Activated T-cell treated with anti-CD3 and anti-CD28 coated beads, Interleukin-2, amount 50 U/mL, for 4 hours (primary cell): ENCODE data around the gene SYPL1. TPM values are rescaled to one million over a fixed set of nuclear protein-coding genes. Genes with fewer than 3 reads are reported as not detected.
"Not testable (repeated sequence)": the region's sequence is repeated elsewhere in the genome, so short reads cannot be mapped to it uniquely, and the experiment has no call there.

Experiments used
- ATAC-seq, 2 donors: fragments of 200-7000 bp; cut with Tn5 transposase; one replicate each; pipeline ENCODE4 v1.10.0; 2021
- DNase-seq: peaks from one replicate; pipeline ENCODE4 v3.0.0-alpha.2; 2020
- H3K27me3 Mint-ChIP-seq: one replicate; pipeline ENCODE4 v1.8.0; 2021; ENCODE audit warnings: low read depth, mixed read lengths
- H3K36me3 Mint-ChIP-seq: one replicate; pipeline ENCODE4 v1.8.0; 2022; ENCODE audit warnings: mixed read lengths; ENCODE audit not compliant: insufficient read depth
- H3K4me1 Mint-ChIP-seq: one replicate; pipeline ENCODE4 v1.8.0; 2021; ENCODE audit warnings: low read depth, mixed read lengths
- H3K4me3 Mint-ChIP-seq: one replicate; pipeline ENCODE4 v1.8.0; 2021; ENCODE audit warnings: mild to moderate bottlenecking, moderate library complexity, mixed read lengths
- H3K9me3 Mint-ChIP-seq: one replicate; pipeline ENCODE4 v1.8.0; 2021; ENCODE audit warnings: mixed read lengths
- total RNA-seq, 3 donors: library from RNA; stranded (reverse); gene quantifications; one replicate each; pipeline ENCODE4 v1.2.1, GENCODE V29; 2021

SYPL1 gene
- 10 to 100 TPM; 20.0 to 24.1 (median 21.5) TPM for total RNA-seq

DNA sequence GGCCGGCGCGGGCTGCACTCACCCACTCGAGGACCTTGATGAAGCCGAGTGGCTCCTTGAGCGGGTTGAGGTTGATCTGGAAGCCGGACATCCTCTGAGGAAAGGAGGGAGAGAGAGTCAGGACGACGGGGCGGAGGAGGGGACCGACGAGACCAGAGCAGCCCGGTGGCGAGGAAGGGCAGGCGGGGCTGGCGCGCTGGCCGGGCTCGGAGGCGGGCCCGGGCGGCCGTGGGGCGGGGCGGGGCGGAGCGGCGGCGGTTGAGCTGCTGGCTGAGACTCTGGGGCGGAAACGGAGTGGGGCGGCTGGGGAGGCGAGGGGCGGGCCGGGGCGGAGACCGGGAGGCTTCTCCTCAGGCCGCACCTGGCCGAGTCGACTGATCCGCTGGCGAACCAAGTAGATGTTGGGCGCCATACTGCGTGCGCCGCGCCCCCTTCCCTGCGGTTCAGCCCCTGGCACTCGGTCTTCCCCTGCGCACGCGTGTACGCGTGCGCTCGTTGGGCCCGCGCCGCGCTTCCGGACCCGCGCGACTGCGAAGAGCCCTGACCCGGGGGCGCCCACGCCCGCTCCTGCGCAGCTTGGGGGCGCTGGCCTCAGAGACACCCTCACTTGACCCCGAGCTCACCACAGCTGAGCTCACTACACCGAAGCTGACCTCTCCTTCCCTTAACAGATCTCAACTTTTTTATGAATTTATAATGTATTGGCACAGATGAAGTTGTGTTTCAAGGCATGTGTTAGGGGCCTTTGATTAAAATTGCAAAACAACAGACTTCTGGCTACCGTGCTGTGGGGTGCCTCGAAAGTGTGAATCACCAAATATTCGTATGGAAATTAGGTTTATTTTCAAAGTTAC lies at the start of gene SYPL1:
Gene SYPL1, minus strand, starts transcription at position 195 of the 854 bp plus-strand sequence. Its CDS starts 104 bp downstream, at position 91.
- DNase-seq (peak; percentile 90), ATAC-seq (peak; percentile 87 to 88)
- Mint-ChIP-seq H3K4me3 (peak within 1 kb of the TSS; percentile 86), H3K36me3 (peaks cover 2% of the 10 kb centered on the region), H3K9me3 (no peaks in the 10 kb centered on the region), H3K4me1 (peaks cover 67% of the 10 kb centered on the region), H3K27me3 (no peaks in the 10 kb centered on the region)

DNA sequence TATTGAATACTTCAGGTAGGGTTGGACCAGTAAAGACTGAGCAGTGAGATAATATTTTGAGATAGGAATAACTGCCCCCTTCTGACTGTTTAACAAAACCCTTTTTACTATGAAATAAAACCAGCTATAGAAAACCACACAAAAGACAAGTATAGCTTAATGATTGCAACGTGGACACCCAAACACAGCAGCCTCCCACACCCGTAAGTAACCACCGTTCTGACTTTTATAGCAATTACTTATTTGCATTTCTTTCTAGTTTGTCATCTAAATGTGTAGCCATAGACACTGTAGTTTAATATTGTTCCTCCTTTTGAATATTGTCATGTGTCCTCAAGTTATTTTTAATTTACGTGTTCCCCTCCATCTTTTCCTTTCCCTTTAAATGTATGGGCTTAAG lies 42.9 kb upstream of the SYPL1 start:
- DNase-seq, result no peak
- peaks cover 24% of the 10 kb centered on the region for H3K27me3 Mint-ChIP-seq
- H3K36me3 Mint-ChIP-seq, result no peaks in the 10 kb centered on the region
- H3K9me3 Mint-ChIP-seq, result no peaks in the 10 kb centered on the region
- no peak overlapping the region for H3K4me3 Mint-ChIP-seq
- no peak for ATAC-seq
- H3K4me1 Mint-ChIP-seq, result peaks cover 4% of the 10 kb centered on the region

DNA sequence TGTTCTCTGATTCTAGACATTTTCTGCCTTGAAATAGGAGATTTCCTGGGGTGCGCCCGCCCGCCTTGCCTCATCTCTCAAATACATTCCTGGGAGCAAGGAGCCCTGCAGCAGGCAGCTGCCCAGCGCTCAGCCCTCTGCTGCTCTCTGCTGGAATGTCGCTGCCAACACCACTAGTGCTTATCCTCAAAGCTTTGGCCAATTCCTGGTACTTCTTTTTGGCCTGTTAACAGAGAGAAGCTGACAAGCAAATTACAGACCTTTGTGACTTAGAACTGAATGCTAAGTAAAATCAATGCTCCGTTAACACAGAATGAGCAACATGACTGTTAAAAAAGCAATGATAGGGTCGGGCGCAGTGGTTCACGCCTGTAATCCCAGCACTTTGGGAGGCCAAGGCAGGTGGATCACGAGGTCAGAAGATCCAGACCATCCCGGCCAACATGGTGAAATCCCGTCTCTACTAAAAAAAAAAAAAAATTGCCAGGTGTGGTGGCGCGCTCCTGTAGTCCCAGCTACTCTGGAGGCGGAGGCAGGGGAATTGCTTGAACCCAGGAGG lies 41.9 kb upstream of the SYPL1 start:
- no peaks in the 10 kb centered on the region for H3K36me3 Mint-ChIP-seq
- peak; percentile 92 to 95 for ATAC-seq
- peaks cover 4% of the 10 kb centered on the region for H3K4me1 Mint-ChIP-seq
- H3K27me3 Mint-ChIP-seq, result peaks cover 24% of the 10 kb centered on the region
- no peak overlapping the region for H3K4me3 Mint-ChIP-seq
- H3K9me3 Mint-ChIP-seq, result no peaks in the 10 kb centered on the region
- DNase-seq, result peak; percentile 71

DNA sequence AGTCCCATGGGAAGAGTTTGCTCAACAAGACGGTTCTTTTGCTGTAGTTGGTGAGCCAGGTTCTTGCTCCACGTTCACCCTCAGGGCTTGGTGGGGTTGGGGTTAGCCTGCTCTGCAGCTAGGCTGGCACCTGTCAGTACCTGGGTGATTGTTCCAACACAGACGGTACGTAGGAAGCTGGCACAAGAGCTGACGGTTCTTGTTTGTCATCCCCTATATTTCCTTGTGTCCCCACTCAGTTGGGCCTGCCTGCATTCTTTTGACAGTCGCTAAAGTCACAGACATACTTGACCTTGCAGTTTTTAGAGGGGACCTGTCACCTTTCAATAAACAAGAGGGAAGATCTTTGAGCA lies 40.2 kb upstream of the SYPL1 start:
- no peaks in the 10 kb centered on the region for H3K9me3 Mint-ChIP-seq
- H3K36me3 Mint-ChIP-seq, result no peaks in the 10 kb centered on the region
- no peak for DNase-seq
- H3K4me3 Mint-ChIP-seq, result no peak overlapping the region
- peaks cover 21% of the 10 kb centered on the region for H3K27me3 Mint-ChIP-seq
- ATAC-seq, result no peak
- H3K4me1 Mint-ChIP-seq, result peaks cover 4% of the 10 kb centered on the region

DNA sequence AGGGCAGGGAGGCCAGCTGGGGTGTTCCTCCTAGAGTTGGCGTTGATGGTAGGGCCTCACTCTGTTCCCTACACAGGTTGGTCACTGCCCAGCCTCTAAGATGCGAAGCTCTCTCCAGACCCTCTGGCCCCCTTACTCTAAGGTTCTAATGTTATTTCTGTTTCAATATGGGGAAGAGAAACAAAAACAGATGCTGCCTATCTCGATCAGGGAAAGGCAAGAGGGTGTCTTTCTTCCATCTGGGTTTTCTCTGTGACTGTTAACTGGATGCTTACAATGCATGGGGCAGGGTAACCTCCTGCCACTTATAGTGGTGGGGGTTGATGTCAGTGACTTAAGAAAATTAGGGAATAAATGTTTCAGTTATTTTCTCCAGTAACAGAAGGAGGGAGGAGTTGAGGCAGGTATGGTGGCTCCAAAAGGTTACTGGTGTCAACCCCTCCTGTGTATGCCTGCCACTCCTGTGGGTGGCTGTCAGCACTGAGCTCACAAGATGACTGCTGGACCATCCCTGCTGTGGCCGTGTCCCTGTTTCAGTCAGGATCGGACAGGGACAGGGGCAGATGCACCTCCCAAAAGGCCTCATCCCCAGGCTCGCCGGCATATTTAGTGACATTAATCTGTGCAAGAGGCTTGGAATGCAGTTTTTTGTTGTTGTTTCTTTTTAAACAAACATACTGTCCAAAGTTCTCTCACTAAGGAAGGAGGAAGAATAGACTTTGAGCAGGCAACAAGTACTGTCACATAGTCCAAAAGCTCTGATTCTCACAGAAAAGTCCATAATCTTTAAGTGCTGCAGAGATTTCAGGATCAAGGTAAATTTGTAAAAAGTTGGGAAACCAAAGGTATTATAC lies 39.6 kb upstream of the SYPL1 start:
- no peak for DNase-seq
- H3K36me3 Mint-ChIP-seq, result no peaks in the 10 kb centered on the region
- H3K4me3 Mint-ChIP-seq, result no peak overlapping the region
- H3K9me3 Mint-ChIP-seq, result no peaks in the 10 kb centered on the region
- H3K4me1 Mint-ChIP-seq, result peaks cover 4% of the 10 kb centered on the region
- no peak for ATAC-seq
- peaks cover 20% of the 10 kb centered on the region for H3K27me3 Mint-ChIP-seq

DNA sequence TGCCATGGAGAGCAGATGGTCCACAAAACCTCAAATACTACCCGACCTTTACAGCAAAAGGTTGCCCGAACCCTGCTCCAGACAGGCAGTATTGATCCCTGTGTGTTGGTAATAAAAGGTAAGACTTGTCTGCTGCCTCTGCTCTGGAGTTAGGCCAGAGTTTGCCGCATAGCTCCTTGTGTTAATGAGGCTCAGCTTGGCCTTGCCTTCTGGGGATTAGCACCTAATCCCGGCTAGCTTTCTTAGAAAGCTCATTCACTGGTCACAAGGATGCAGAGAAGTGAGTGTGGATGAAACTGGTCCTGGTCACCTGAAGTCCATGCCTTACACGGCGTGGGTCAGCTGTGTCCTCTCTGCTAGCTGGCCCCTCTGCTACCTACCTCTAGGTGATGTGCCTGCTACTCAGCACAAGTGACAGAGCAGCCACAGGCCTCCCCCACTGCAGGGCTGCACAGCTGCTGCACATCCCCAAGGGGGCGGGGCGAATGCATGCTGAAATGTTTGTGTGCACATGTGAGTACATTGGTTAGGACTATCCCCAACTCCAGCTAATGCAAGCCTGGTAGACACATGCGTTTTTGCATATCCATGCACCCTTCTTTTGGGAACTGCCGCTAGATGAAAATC lies 31.7 kb upstream of the SYPL1 start:
- DNase-seq (no peak), ATAC-seq (no peak)

DNA sequence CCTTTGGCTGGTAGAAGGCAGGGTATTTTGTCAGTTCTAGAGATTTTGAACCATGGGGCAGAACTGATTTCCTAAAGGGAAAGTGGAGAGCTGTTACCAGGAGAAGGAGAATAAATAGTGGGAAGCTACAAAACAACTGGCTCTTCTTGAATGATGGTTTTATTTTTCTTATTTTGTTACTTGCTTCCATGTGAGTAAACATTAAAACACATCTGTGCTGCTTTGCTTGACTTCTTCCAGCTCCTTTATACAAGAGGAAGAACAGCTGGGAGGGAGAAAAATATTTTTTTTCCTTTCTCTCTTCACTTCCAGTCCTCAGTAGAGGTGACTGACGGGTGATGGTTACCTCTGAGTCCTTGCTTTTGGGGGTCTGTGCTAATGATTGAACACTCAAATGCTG lies 30.0 kb upstream of the SYPL1 start:
- no peaks in the 10 kb centered on the region for H3K36me3 Mint-ChIP-seq
- DNase-seq (no peak), ATAC-seq (no peak)
- H3K4me1 Mint-ChIP-seq, result no peaks in the 10 kb centered on the region
- no peaks in the 10 kb centered on the region for H3K9me3 Mint-ChIP-seq
- H3K27me3 Mint-ChIP-seq, result no peaks in the 10 kb centered on the region
- H3K4me3 Mint-ChIP-seq, result no peak overlapping the region

More for the DNA sequence above, 31.7 kb upstream of the SYPL1 start:
- H3K36me3 Mint-ChIP-seq, result no peaks in the 10 kb centered on the region
- no peaks in the 10 kb centered on the region for H3K4me1 Mint-ChIP-seq
- H3K4me3 Mint-ChIP-seq, result no peak overlapping the region
- no peaks in the 10 kb centered on the region for H3K27me3 Mint-ChIP-seq
- no peaks in the 10 kb centered on the region for H3K9me3 Mint-ChIP-seq

DNA sequence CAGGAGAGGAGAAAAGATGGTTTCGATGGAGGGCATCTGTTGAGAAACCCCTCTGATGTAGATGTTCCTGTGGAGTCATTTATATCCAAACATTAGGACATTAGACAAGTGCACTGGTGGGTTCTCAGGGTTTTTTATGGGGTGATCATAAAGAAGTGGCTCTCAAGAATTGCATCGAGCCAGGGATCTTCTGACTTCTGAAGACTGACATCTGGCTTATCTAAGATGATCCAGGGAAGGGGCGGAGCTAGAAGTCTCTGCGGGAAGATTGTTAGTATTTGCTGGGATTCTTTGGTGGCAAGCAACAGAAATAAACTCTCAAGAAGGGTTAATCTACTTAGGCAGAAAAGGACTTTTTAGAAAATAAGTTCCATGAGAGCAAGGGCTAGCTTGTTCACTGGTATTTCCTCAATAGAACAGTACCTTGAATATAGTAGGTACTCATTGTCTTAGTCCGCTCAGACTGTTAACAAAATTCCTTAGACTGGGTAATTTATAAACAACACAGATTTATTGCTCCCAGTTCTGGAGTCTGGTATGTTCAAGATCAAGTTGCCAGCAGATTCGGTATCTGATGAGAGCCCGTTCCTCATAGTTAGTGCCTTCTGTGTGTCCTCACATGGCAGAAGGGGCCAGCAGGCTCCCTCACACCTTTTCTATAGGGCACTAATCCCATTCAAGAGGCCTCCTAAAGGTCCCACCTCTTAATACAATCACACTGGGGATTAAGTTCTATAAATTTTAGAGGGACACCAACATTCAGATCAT lies 28.5 kb upstream of the SYPL1 start:
- DNase-seq (no peak), ATAC-seq (no peak)
- Mint-ChIP-seq H3K4me1 (no peaks in the 10 kb centered on the region), H3K27me3 (no peaks in the 10 kb centered on the region), H3K36me3 (no peaks in the 10 kb centered on the region), H3K4me3 (no peak overlapping the region), H3K9me3 (no peaks in the 10 kb centered on the region)

DNA sequence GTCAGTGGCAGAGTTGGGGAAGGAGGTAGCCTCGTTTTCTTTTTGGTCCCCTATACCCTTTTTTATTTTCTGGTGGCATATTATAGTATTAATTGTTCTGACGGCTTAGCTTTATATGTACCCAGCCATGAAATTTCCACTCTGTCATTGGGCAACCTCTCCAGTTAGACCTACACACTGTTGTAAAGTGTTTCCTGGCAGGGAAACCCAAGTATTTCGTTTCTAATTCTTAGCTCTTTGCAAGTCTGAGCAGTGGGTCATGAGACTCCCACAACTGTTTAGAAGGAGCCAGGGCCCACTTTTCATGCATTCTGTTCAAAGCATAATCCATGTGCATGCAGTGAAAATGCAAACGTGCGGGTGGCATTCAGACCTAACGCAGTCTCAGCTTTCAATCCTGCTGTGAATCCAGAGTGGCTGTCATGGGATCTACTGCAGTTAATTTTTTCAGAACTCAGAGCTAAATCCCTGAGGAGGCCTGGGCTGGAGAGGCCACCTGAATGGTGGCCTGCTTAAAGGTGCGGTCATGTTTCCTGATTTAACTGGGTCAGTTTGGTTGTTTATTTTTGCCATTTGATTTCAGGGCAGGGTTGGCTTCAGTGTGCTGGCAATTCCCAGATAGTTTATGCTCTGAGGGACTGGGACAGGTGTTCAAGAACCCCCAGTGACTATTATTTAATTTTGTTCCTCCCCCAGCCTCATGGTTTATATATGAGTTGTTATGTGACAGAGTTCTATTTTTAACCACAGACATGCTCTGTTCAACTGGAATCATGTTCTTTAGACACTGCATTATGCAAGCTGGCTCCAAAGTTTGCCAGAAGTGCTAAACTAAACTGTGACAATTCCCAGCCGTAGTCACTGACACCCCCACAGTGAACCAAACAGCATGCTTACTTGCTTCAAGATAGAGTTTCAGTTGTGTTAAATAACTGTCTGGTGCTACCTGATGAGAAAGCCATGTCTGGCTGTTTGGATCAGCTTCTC lies 27.4 kb upstream of the SYPL1 start:
- no peaks in the 10 kb centered on the region for H3K9me3 Mint-ChIP-seq
- ATAC-seq (no peak), DNase-seq (no peak)
- H3K4me1 Mint-ChIP-seq, result no peaks in the 10 kb centered on the region
- H3K36me3 Mint-ChIP-seq, result no peaks in the 10 kb centered on the region
- H3K27me3 Mint-ChIP-seq, result no peaks in the 10 kb centered on the region
- no peak overlapping the region for H3K4me3 Mint-ChIP-seq

DNA sequence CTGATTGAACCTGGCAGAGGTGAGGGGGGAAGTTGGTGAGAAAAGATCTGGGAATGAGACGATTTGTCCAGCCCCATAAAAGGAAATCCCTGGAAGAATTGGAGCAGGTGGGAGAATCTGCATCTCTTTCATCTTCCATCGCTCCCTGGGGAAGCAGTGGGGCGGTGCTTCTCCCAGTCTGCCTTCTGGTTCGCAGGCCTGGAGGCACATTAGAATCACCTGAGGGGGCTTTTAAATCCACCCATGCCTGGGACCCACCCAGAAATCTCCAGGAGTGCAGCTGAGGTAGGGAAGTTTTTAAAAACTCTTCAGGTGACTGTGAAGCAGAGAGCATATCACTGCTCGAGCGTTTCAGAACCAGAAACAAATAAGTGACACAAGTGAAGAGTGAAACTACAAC lies 26.7 kb upstream of the SYPL1 start:
- Mint-ChIP-seq H3K36me3 (no peaks in the 10 kb centered on the region), H3K9me3 (no peaks in the 10 kb centered on the region), H3K4me1 (no peaks in the 10 kb centered on the region), H3K4me3 (no peak overlapping the region), H3K27me3 (no peaks in the 10 kb centered on the region)
- ATAC-seq, result no peak
- DNase-seq, result no peak

DNA sequence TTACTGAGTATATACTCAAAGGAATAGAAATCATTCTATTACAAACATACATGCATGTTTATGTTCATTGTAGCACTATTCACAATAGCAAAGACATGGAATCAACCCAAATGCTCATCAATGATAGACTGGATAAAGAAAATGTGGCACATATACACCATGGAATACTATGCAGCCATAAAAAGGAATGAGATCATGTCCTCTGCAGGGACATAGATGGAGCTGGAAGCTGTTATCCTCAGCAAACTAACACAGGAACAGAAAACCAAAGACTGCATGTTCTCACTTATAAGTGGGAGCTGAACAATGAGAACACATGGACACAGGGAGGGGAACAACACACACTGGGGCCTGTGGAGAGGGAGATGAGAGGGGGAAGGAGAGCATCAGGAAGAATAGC lies 26.1 kb upstream of the SYPL1 start:
- ATAC-seq, DNase-seq, H3K4me3 Mint-ChIP-seq, H3K9me3 Mint-ChIP-seq, H3K36me3 Mint-ChIP-seq, H3K27me3 Mint-ChIP-seq, H3K4me1 Mint-ChIP-seq: not testable (repeated sequence)

DNA sequence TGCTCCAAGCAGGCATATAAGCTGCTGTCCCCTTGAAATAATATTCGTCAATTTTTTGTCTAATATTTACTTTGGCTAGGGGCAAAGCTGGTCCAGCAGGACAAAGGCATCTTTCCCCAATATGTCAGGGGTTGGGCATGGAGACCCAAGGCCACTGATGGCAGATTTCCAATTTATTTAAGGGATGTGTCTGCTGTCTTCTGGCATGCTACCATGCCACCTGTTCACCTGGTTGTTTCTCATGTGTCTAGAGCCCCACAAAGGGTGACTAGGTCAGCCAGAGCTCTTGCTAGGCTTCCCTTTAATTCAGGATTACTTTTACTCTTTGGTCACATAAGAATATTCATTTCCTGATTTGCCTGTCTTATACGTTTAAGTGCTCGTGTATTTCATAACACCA lies 22.1 kb upstream of the SYPL1 start:
- Mint-ChIP-seq H3K36me3 (no peaks in the 10 kb centered on the region), H3K4me3 (no peak overlapping the region), H3K9me3 (no peaks in the 10 kb centered on the region), H3K27me3 (peaks cover 6% of the 10 kb centered on the region), H3K4me1 (no peaks in the 10 kb centered on the region)
- ATAC-seq, result no peak
- DNase-seq, result no peak

DNA sequence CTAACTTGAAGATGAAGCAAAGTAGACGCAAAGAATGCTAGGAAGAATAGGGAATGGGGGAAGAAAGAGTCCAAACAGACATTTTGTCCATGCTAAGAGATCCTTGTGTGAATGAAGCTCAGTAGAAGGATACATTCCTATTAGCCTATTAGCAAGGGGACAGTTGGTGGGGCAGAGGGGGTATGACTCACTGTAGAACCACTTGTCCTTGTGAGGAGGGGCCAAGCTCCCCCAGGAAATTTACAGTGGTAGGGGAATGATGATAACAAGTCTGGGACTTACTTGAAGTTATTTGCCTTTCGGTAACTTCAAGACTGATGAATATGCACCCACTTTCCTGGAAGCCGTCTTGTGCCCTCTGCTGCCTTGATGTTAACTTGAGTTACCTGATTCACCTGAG lies 17.2 kb upstream of the SYPL1 start:
- ATAC-seq, result no peak
- Mint-ChIP-seq H3K4me1 (peaks cover 12% of the 10 kb centered on the region), H3K36me3 (no peaks in the 10 kb centered on the region), H3K4me3 (no peak overlapping the region), H3K27me3 (peaks cover 6% of the 10 kb centered on the region), H3K9me3 (no peaks in the 10 kb centered on the region)
- DNase-seq, result no peak
